ENCODE data around the gene WASL. TPM values are rescaled to one million over a fixed set of nuclear protein-coding genes. Genes with fewer than 3 reads are reported as not detected.

Gene WASL
- polyA plus RNA-seq, 2 of the 4 experiments (the other 2 are of a cell fraction): 18.5 to 21.0 TPM

- ChIA-PET CTCF (interaction anchor here (0.8 to 2.4 kb wide), 5 partner anchors 10 to 206 kb away, joined by 3 to 10 read pairs (median 4); no protein-coding TSS in a partner anchor), POLR2A (no interaction called here)
- DNase-seq (ENCODE audit: low read depth in 1 of 2, low spot score in 1 of 2) (no peak), ATAC-seq (peak in 1 of 2 experiments; percentile 21; a peak in 2 of 6 replicates), FAIRE-seq (no peak)
- no peak overlapping the region for H3K27ac ChIP-seq
- H3K4me2 ChIP-seq: no peak overlapping the region
- no peak overlapping the region for H3K4me3 ChIP-seq
- no peaks in the 10 kb centered on the region for H3K4me1 ChIP-seq
- no peaks in the 10 kb centered on the region for H3K9me3 ChIP-seq
- TF ChIP-seq HEYL (CRISPR knock-in tag; IDR thresholded peaks at IDR 0.05): no peak
- 43% methylated on average over 1 of the region's 1 CpG for WGBS (ENCODE audit: missing lambda C conversion rate)
These were observed 82.3 kb downstream of the WASL start for GRCh38 chr7:123666492-123666891.

- no peak for DNase-seq (ENCODE audit: low read depth in 1 of 2, low spot score in 1 of 2)
- no peak for TF ChIP-seq JUN (IDR thresholded peaks at IDR 0.05)
- TF ChIP-seq NPAS2 (CRISPR knock-in tag; IDR thresholded peaks at IDR 0.05; ENCODE audit: borderline replicate concordance): no peak
- TF ChIP-seq MAZ (IDR thresholded peaks at IDR 0.05; ENCODE audit: borderline replicate concordance, low read depth, low read length): no peak
- no peak for TF ChIP-seq NFE2L2 (conservative IDR thresholded peaks at IDR 0.05; ENCODE audit: low read length)
- no peak for TF ChIP-seq BHLHE40 (IDR thresholded peaks at IDR 0.05; ENCODE audit: low read depth, low read length)
- no peak for TF ChIP-seq RFX5 (IDR thresholded peaks at IDR 0.05)
- ChIA-PET POLR2A (no interaction called here), CTCF (interaction anchor here (0.8 to 2.4 kb wide), 5 partner anchors 9 to 206 kb away, joined by 3 to 10 read pairs (median 6); no protein-coding TSS in a partner anchor)
- peak in 1 of 2 experiments; percentile 25; a peak in 1 of 6 replicates for ATAC-seq
- H3K27ac ChIP-seq: no peak overlapping the region
- H3K4me1 ChIP-seq: no peaks in the 10 kb centered on the region
- no peaks in the 10 kb centered on the region for H3K9me3 ChIP-seq
- WGBS (ENCODE audit: missing lambda C conversion rate): 68% methylated on average over 1 of the region's 1 CpG
- no peak overlapping the region for H3K4me2 ChIP-seq
- no peak overlapping the region for H3K4me3 ChIP-seq
- FAIRE-seq: no peak
These were observed 82.9 kb downstream of the WASL start for GRCh38 chr7:123665896-123666295.

DNA sequence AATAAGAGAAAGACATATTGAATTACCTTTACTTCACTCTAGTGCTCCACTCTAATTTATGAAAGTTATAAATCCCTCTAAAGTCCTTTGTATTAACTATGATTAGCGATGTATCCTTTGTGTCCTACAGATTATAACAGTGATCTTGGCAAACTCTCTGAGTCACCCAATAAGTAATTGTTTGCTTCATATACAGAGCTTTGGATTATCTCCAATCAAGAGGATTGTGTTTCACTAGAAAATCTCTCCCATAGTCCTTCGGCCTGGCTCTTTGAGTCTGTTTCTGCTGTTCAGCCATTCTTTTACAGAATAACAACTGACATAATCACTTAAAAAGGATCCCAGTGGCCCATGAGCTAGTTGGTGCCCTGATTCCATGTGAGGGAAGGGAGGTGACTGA, 83.6 kb downstream of the WASL start:
- Histone ChIP-seq H3K4me1 (no peaks in the 10 kb centered on the region), H3K9me3 (no peaks in the 10 kb centered on the region), H3K4me3 (no peak overlapping the region), H3K4me2 (no peak overlapping the region), H3K27ac (no peak overlapping the region)
- 31% methylated on average over 2 of the region's 2 CpGs for WGBS (ENCODE audit: missing lambda C conversion rate)
- CTCF ChIA-PET: interaction anchor here (0.5 to 1.9 kb wide), 4 partner anchors 20 to 705 kb away, joined by 3 to 6 read pairs (median 4); no protein-coding TSS in a partner anchor
- POLR2A ChIA-PET: no interaction called here
- no peak for TF ChIP-seq ATOH8 (CRISPR knock-in tag; IDR thresholded peaks at IDR 0.05; ENCODE audit: low read depth)
- no peak for TF ChIP-seq SMC3 (IDR thresholded peaks at IDR 0.05)
- no peak for TF ChIP-seq CBX8 (IDR thresholded peaks at IDR 0.05)
- no peak for TF ChIP-seq HOXB5 (CRISPR knock-in tag; IDR thresholded peaks at IDR 0.05)
- TF ChIP-seq KDM1A (IDR thresholded peaks at IDR 0.05; ENCODE audit: low read depth): no peak
- TF ChIP-seq, protein P1, sequence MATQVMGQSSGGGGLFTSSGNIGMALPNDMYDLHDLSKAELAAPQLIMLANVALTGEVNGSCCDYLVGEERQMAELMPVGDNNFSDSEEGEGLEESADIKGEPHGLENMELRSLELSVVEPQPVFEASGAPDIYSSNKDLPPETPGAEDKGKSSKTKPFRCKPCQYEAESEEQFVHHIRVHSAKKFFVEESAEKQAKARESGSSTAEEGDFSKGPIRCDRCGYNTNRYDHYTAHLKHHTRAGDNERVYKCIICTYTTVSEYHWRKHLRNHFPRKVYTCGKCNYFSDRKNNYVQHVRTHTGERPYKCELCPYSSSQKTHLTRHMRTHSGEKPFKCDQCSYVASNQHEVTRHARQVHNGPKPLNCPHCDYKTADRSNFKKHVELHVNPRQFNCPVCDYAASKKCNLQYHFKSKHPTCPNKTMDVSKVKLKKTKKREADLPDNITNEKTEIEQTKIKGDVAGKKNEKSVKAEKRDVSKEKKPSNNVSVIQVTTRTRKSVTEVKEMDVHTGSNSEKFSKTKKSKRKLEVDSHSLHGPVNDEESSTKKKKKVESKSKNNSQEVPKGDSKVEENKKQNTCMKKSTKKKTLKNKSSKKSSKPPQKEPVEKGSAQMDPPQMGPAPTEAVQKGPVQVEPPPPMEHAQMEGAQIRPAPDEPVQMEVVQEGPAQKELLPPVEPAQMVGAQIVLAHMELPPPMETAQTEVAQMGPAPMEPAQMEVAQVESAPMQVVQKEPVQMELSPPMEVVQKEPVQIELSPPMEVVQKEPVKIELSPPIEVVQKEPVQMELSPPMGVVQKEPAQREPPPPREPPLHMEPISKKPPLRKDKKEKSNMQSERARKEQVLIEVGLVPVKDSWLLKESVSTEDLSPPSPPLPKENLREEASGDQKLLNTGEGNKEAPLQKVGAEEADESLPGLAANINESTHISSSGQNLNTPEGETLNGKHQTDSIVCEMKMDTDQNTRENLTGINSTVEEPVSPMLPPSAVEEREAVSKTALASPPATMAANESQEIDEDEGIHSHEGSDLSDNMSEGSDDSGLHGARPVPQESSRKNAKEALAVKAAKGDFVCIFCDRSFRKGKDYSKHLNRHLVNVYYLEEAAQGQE (IDR thresholded peaks at IDR 0.05): no peak
- no peak for TF ChIP-seq JUNB (IDR thresholded peaks at IDR 0.05)
- no peak for TF ChIP-seq ZNF302 (CRISPR knock-in tag; IDR thresholded peaks at IDR 0.05)
- TF ChIP-seq NFE2L2 (conservative IDR thresholded peaks at IDR 0.05; ENCODE audit: low read length): no peak
- no peak for TF ChIP-seq EHF (CRISPR knock-in tag; IDR thresholded peaks at IDR 0.05)
- TF ChIP-seq HOXA7 (CRISPR knock-in tag; IDR thresholded peaks at IDR 0.05): no peak
- no peak for TF ChIP-seq JUN (IDR thresholded peaks at IDR 0.05)
- FAIRE-seq: no peak
- ATAC-seq: no peak
- DNase-seq (ENCODE audit: low read depth in 1 of 2, low spot score in 1 of 2): no peak

Measured in A549 (cell line).